Erythroblast (primary cell): Measurements from ENCODE around the gene XRCC5.

Experiments
- GATA1 ChIP-seq: IDR thresholded peaks from 2 replicates; pipeline ENCODE4 v1.6.1; 2011; ENCODE audit warnings: low read depth, mild to moderate bottlenecking, control low read depth, low read length, moderate library complexity
- POLR2A ChIP-seq: IDR thresholded peaks from 2 replicates; pipeline ENCODE4 v1.6.1; 2011; ENCODE audit warnings: mild to moderate bottlenecking, low read length

DNA sequence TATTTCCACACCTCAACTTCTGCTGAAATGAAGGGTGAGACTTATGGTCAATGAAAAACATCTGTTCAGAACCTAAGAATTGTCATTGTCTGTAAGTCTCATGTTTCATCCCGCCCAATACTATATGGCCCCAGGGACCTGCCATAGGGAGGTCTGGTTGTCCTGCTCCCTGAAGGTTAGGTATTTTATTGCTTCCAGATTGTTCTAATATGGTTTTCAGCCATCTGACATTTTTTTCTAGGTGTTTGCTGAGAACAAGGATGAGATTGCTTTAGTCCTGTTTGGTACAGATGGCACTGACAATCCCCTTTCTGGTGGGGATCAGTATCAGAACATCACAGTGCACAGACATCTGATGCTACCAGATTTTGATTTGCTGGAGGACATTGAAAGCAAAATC lies 7.3 kb downstream of the XRCC5 start:
- TF ChIP-seq POLR2A (no peak), GATA1 (no peak)
